HepG2 (cell line): ENCODE measurements around the gene NPAS2. TPM values are rescaled to one million over a fixed set of nuclear protein-coding genes. Genes with fewer than 3 reads are reported as not detected.

ENCODE experiments used
- ADNP ChIP-seq: sonication (generic); formaldehyde crosslinking; IDR thresholded peaks from 2 replicates; pipeline ENCODE4 v1.4.0; 2020; ENCODE audit warnings: missing genetic modification reagents
- AGO2 ChIP-seq: fragments of 200-400 bp; formaldehyde crosslinking; optimal IDR thresholded peaks from 2 replicates; pipeline ENCODE3; 2017; ENCODE audit warnings: mild to moderate bottlenecking, low read depth, low read length, moderate library complexity
- ASH2L ChIP-seq: fragments of 300-600, 200-600 bp; sonication (generic); IDR thresholded peaks from 2 replicates; pipeline ENCODE4 v1.7.0; 2017; ENCODE audit warnings: low read depth, mild to moderate bottlenecking, moderate library complexity, mixed read lengths, low read length; ENCODE audit not compliant: insufficient read length
- DNMT3B ChIP-seq: conservative IDR thresholded peaks from 2 replicates; pipeline ENCODE4 v1.6.1; 2016; ENCODE audit warnings: missing biosample characterization, control low read depth
- E2F2 ChIP-seq: sonication (generic); formaldehyde crosslinking; IDR thresholded peaks from 2 replicates; pipeline ENCODE4 v1.4.0; 2020; ENCODE audit warnings: missing genetic modification reagents, borderline replicate concordance
- ELF4 ChIP-seq: sonication (generic); formaldehyde crosslinking; IDR thresholded peaks from 2 replicates; pipeline ENCODE4 v1.5.0; 2020; ENCODE audit warnings: missing genetic modification reagents, mild to moderate bottlenecking, moderate library complexity, borderline replicate concordance
- HMG20B ChIP-seq: conservative IDR thresholded peaks from 2 replicates; pipeline ENCODE4 v1.6.1; 2016; ENCODE audit warnings: missing genetic modification reagents, missing compliant biosample characterization
- KAT2B ChIP-seq: fragments of 150-350 bp; IDR thresholded peaks from 2 replicates; pipeline ENCODE4 v1.6.1; 2014; ENCODE audit warnings: low read depth, low read length, borderline replicate concordance
- PCBP1 ChIP-seq: fragments of 200-400 bp; formaldehyde crosslinking; IDR thresholded peaks from 2 replicates; pipeline ENCODE4 v1.6.1; 2017; ENCODE audit warnings: mild to moderate bottlenecking, low read depth, low read length, borderline replicate concordance
- PPARG ChIP-seq: conservative IDR thresholded peaks from 2 replicates; pipeline ENCODE4 v1.6.1; 2016; ENCODE audit warnings: missing biosample characterization, missing genetic modification reagents
- RELA ChIP-seq: sonication (generic); formaldehyde crosslinking; IDR thresholded peaks from 2 replicates; pipeline ENCODE4 v1.4.0; 2020; ENCODE audit warnings: missing genetic modification reagents
- RFXANK ChIP-seq: IDR thresholded peaks from 2 replicates; pipeline ENCODE4 v1.6.1; 2016
- SALL2 ChIP-seq: sonication (generic); formaldehyde crosslinking; IDR thresholded peaks from 2 replicates; pipeline ENCODE4 v1.8.1; 2023; ENCODE audit warnings: mild to moderate bottlenecking, missing genetic modification reagents, inconsistent platforms
- SMARCC2 ChIP-seq: fragments of 450-650 bp; IDR thresholded peaks from 2 replicates; pipeline ENCODE4 v1.6.1; 2017; ENCODE audit warnings: antibody characterized with exemption, mild to moderate bottlenecking
- SNRNP70 ChIP-seq: fragments of 200-400 bp; formaldehyde crosslinking; IDR thresholded peaks from 2 replicates; pipeline ENCODE4 v1.6.1; 2017; ENCODE audit warnings: mild to moderate bottlenecking, low read depth, low read length, moderate library complexity
- TBX2 ChIP-seq: sonication (generic); formaldehyde crosslinking; IDR thresholded peaks from 2 replicates; pipeline ENCODE4 v1.5.0; 2020; ENCODE audit warnings: missing genetic modification reagents, mild to moderate bottlenecking, borderline replicate concordance
- XBP1 ChIP-seq: sonication (generic); formaldehyde crosslinking; IDR thresholded peaks from 2 replicates; pipeline ENCODE4 v1.5.0; 2020; ENCODE audit warnings: missing genetic modification reagents
- ZC3H4 ChIP-seq: sonication (generic); formaldehyde crosslinking; IDR thresholded peaks from 2 replicates; pipeline ENCODE4 v1.4.0; 2020; ENCODE audit warnings: missing genetic modification reagents, borderline replicate concordance
- ZNF207 ChIP-seq: fragments of 450-650 bp; IDR thresholded peaks from 2 replicates; pipeline ENCODE4 v1.6.1; 2016; ENCODE audit warnings: antibody characterized with exemption, borderline replicate concordance
- ZNF224 ChIP-seq: sonication (generic); formaldehyde crosslinking; IDR thresholded peaks from 2 replicates; pipeline ENCODE4 v1.5.0; 2020; ENCODE audit warnings: mild to moderate bottlenecking, missing genetic modification reagents
- ZNF256 ChIP-seq: sonication (generic); formaldehyde crosslinking; conservative IDR thresholded peaks from 2 replicates; pipeline ENCODE4 v1.4.0; 2020; ENCODE audit warnings: missing genetic modification reagents
- ZNF33A ChIP-seq: sonication (generic); formaldehyde crosslinking; IDR thresholded peaks from 2 replicates; pipeline ENCODE4 v1.5.1; 2020; ENCODE audit warnings: missing genetic modification reagents, mild to moderate bottlenecking, moderate library complexity, borderline replicate concordance
- ZNF503 ChIP-seq: sonication (generic); formaldehyde crosslinking; IDR thresholded peaks from 2 replicates; pipeline ENCODE4 v1.4.0; 2020; ENCODE audit warnings: missing genetic modification reagents
- ZNF749 ChIP-seq: sonication (generic); formaldehyde crosslinking; IDR thresholded peaks from 2 replicates; pipeline ENCODE4 v1.8.0; 2022; ENCODE audit warnings: mild to moderate bottlenecking, missing genetic modification reagents, moderate library complexity, borderline replicate concordance
- ZNF761 ChIP-seq: sonication (generic); formaldehyde crosslinking; conservative IDR thresholded peaks from 2 replicates; pipeline ENCODE4 v1.4.0; 2020; ENCODE audit warnings: mild to moderate bottlenecking, missing genetic modification reagents
- ZNF841 ChIP-seq: sonication (generic); formaldehyde crosslinking; IDR thresholded peaks from 2 replicates; pipeline ENCODE4 v1.8.1; 2023; ENCODE audit warnings: missing genetic modification reagents, borderline replicate concordance
- ZNF891 ChIP-seq: sonication (generic); formaldehyde crosslinking; IDR thresholded peaks from 2 replicates; pipeline ENCODE4 v1.5.0; 2020; ENCODE audit warnings: mild to moderate bottlenecking, missing genetic modification reagents
- ZSCAN9 ChIP-seq: IDR thresholded peaks from 2 replicates; pipeline ENCODE4 v1.6.1; 2016; ENCODE audit warnings: borderline replicate concordance
- polyA plus RNA-seq, 8 experiments: library from polyadenylated mRNA; depleted of rRNA in 3 of 8; stranded (reverse) in 7 of 8; unstranded in 1 of 8; fragments of >200 nt; fragmentation: Illumina TruSeq in 4 of 8; extraction: Trizol in 4 of 8; gene quantifications; 2 replicates each; pipeline versions ENCODE4 v1.2.1 to v1.2.3, GENCODE V29; 2011 to 2016; ENCODE audit warnings: low read depth in 4 of 8, missing spikeins in 1 of 8, mixed read lengths in 1 of 8; ENCODE audit not compliant: insufficient read depth in 1 of 8
- total RNA-seq, 5 experiments: library from RNA; depleted of rRNA; stranded (reverse); fragments of >200 nt; fragmentation: Illumina TruSeq; extraction: Trizol; gene quantifications; 2 replicates each; pipeline ENCODE4 v1.2.3, GENCODE V29; 2016; ENCODE audit warnings: low read depth in 1 of 5
- TF ChIP-seq, protein P1 (sequence below): sonication (generic); formaldehyde crosslinking; IDR thresholded peaks from 2 replicates; pipeline ENCODE4 v1.4.0; 2020; ENCODE audit warnings: missing genetic modification reagents; ENCODE audit errors: not compliant biosample characterization

NPAS2 gene
- total and polyA plus RNA-seq, 2 of the 13 experiments (the other 11 are each of a cell fraction or from before 2014, with no cell fraction given): 14.8 to 37.5 TPM

- TF ChIP-seq, protein P1, sequence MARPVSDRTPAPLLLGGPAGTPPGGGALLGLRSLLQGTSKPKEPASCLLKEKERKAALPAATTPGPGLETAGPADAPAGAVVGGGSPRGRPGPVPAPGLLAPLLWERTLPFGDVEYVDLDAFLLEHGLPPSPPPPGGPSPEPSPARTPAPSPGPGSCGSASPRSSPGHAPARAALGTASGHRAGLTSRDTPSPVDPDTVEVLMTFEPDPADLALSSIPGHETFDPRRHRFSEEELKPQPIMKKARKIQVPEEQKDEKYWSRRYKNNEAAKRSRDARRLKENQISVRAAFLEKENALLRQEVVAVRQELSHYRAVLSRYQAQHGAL: peak; percentile 7
- TF ChIP-seq E2F2 (CRISPR knock-in tag) (no peak), SMARCC2 (no peak), ELF4 (CRISPR knock-in tag) (0 out of 2 replicates have a peak, but pooled peaks have one; percentile 80), ZNF891 (CRISPR knock-in tag) (no peak), PCBP1 (no peak), ZSCAN9 (CRISPR knock-in tag) (no peak), KAT2B (no peak), RFXANK (CRISPR knock-in tag) (no peak), ZNF256 (CRISPR knock-in tag) (peak; percentile 4; the same call in 1 of the 2 replicates), PPARG (CRISPR knock-in tag) (no peak), ZNF503 (CRISPR knock-in tag) (no peak), RELA (CRISPR knock-in tag) (no peak), ZNF841 (no peak), TBX2 (CRISPR knock-in tag) (no peak), ZC3H4 (CRISPR knock-in tag) (peak; percentile 55; the same call in 1 of the 2 replicates), ZNF761 (CRISPR knock-in tag) (no peak), ZNF207 (no peak), HMG20B (CRISPR knock-in tag) (no peak), SALL2 (CRISPR knock-in tag) (0 out of 2 replicates have a peak, but pooled peaks have one; percentile 16), XBP1 (CRISPR knock-in tag) (peak; percentile 13; the same call in 1 of the 2 replicates), ZNF749 (CRISPR knock-in tag) (no peak), ASH2L (peak; percentile 92), DNMT3B (CRISPR knock-in tag) (no peak), SNRNP70 (no peak), ADNP (CRISPR knock-in tag) (no peak), ZNF224 (CRISPR knock-in tag) (peak; percentile 16; the same call in 1 of the 2 replicates), AGO2 (no peak), ZNF33A (peak; percentile 18; the same call in 1 of the 2 replicates)
Measured at GRCh38 chr2:101002562-101003277, 182.8 kb downstream of the NPAS2 start (continued).
